C4-2B (cell line): ENCODE measurements around the gene WWP2.
A peak's percentile ranks its signal among the peaks of the same experiment; 100 is the strongest.

ENCODE experiments used
- H3K27ac ChIP-seq: fragments of 450-650 bp; 2 replicates; pipeline ENCODE4 v1.5.1; 2017
- CTCF ChIP-seq: fragments of 450-650 bp; conservative IDR thresholded peaks from 2 replicates; pipeline ENCODE4 v1.5.1; 2017; ENCODE audit warnings: mild to moderate bottlenecking
- ZFX ChIP-seq: fragments of 450-650 bp; IDR thresholded peaks from 2 replicates; pipeline ENCODE4 v1.6.1; 2017

The WWP2 gene

DNA sequence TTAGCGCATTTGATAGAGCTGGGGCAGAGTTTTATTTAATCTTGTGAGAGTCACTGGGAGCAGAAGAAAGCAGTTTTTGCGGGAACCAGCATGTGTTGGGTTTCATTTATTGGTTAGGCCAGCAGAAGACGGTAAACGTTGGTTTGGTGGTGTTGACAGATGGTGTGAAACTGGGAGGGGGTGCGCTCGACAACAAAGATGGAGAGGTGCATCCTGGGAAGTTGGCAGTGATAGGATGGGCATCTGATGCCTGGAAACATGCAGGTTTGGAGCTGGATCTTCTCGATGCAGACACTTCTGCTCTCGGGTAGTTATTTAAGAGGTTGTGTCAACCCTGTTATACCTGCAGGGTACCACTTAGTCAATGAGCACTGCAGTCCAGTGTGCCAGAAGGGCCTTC, 164.1 kb downstream of the WWP2 start:
- TF ChIP-seq ZFX = no peak
- TF ChIP-seq CTCF = no peak
- no peak overlapping the region for H3K27ac ChIP-seq

DNA sequence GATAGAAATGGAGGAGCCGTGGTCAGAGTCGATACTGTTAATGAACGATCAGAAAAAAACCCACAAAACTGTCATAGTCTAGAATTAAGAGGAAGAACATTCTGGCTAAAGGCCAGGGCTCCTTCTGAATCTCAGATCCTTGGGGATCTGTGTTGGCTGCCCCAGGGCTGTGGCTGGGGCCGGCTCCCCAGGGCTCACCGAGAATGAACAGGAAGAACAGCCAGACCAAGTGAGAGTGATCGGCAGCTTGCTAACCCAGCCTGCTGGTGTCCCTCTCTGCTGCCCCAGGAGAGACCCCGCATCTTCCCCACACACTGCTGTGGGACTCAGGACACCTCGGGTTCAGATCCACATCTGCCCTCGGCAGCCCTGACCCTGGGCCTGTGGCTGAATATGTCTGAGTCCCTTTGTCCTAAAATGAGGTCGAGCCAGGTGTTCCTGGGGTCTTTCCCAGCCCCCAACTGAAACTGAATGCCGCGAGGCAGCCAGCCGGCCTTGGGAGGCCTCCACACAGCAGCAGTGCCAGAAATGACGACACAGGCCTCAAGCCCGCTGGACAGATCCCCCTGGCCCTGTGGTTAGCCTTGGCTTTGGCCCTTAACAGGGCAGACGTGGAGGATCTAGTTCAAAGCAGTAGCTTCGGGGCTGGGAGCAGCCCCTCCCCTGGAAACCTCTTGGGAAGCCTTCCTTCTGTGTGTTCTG, 165.1 kb downstream of the WWP2 start:
- no peak overlapping the region for H3K27ac ChIP-seq
- TF ChIP-seq CTCF (no peak), ZFX (no peak)

DNA sequence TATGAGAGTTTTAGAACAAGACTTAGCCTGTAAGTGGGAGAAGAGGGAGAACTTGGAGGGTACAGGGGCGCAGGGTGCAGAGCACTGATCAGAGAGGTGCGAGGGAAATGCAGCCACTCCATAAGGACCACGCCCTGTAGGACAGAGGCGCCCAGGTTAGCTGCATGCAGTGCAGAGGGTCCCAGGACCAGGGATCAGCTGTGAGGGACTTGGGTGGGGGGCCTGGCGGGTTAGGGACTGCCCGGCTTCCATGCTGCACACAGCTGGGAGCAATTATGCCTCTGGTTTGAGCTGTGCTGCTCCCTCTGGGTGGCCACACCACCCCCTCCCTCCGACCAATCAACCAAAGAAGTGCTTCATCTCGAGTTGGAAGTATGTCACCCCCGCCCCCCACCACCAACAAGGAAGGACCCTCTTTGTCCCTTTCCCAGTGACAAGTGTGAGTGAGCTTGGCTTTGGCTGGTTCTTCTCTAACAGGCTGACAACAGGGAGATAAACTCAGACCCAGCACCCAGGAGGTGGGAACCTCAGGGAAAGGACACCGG, 166.8 kb downstream of the WWP2 start:
- H3K27ac ChIP-seq = no peak overlapping the region

DNA sequence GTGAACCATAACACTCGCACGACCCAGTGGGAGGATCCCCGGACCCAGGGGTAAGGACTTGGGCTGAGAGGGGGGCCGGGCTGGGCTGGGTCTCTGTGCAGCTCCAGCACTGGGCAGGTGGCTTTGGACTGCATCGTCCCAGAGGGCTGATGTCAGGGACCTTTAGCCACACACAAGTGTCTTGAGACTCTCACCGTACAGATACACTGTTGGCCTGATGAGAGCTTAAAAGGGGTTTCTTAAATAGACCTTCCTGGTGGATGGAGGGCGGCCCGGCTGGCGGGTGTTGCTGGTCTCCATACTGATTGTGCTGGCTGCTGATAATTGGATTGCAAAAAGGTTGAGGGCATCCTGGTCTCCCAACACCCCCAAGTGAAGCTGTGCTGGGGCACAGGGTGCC, 167.3 kb downstream of the WWP2 start:
- no peak for TF ChIP-seq ZFX
- no peak for TF ChIP-seq CTCF

More for the DNA sequence above, 166.8 kb downstream of the WWP2 start:
- no peak for TF ChIP-seq ZFX
- no peak for TF ChIP-seq CTCF

GRCh38 chr16:69930117-69930776, 168.1 kb downstream of the WWP2 start:
- TF ChIP-seq CTCF = peak; percentile 75
- TF ChIP-seq ZFX = no peak
- no peak overlapping the region for H3K27ac ChIP-seq

More for the DNA sequence above, 167.3 kb downstream of the WWP2 start:
- H3K27ac ChIP-seq = no peak overlapping the region

GRCh38 chr16:69931631-69932030, 169.5 kb downstream of the WWP2 start:
- TF ChIP-seq ZFX = no peak
- TF ChIP-seq CTCF = no peak
- no peak overlapping the region for H3K27ac ChIP-seq

DNA sequence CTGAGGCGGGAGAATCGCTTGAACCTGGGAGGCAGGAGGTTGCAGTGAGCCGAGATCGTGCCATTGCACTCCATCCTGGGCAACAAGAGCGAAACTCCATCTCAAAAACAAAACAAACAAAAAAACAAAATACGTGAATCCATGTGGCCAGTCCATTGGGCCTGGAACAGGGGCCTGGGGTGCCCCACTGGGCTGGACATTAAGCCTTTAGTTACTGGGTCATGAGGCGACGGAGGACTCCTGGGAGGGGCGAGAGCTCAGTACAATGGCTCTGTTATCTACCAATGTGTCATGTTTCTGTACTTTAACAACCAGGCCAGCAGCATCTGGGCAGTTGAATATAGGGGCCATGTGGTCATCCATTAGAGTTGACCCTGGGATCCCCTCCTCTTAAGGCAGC, 170.1 kb downstream of the WWP2 start:
- H3K27ac ChIP-seq = no peak overlapping the region
- TF ChIP-seq CTCF (no peak), ZFX (no peak)
